Mesendoderm (in vitro differentiated cells): ENCODE results near the gene PI4KB.
A peak's percentile ranks its signal among the peaks of the same experiment; 100 is the strongest.

Experiments used
- DNase-seq: peaks from one replicate; pipeline ENCODE4 v3.0.0; 2013
- H2AK5ac ChIP-seq: 2 replicates; pipeline ENCODE4 v1.6.1; 2013; ENCODE audit warnings: low read length, inconsistent platforms
- H2BK120ac ChIP-seq: 2 replicates; pipeline ENCODE4 v1.6.1; 2013; ENCODE audit warnings: low read depth, mild to moderate bottlenecking, low read length, moderate library complexity, mixed read lengths
- H2BK15ac ChIP-seq: replicated peaks from 2 replicates; pipeline ENCODE4 v1.6.1; 2013; ENCODE audit warnings: low read depth, mild to moderate bottlenecking, moderate library complexity
- H2BK5ac ChIP-seq: 2 replicates; pipeline ENCODE4 v1.6.1; 2013; ENCODE audit warnings: low read length, inconsistent platforms
- H3K18ac ChIP-seq: 2 replicates; pipeline ENCODE4 v1.6.1; 2013; ENCODE audit warnings: mild to moderate bottlenecking, low read length, mixed read lengths
- H3K23ac ChIP-seq: one replicate; pipeline ENCODE4 v1.6.1; 2013; ENCODE audit warnings: low read length
- H3K27ac ChIP-seq: 2 replicates; pipeline ENCODE4 v1.5.1; 2013; ENCODE audit warnings: low read depth, mild to moderate bottlenecking, inconsistent platforms, low read length, moderate library complexity
- H3K27me3 ChIP-seq: 2 replicates; pipeline ENCODE4 v1.6.1; 2013; ENCODE audit warnings: low read length, control low read depth, mild to moderate bottlenecking, inconsistent platforms; ENCODE audit not compliant: insufficient read depth, poor library complexity
- H3K36me3 ChIP-seq: 2 replicates; pipeline ENCODE4 v1.6.1; 2013; ENCODE audit warnings: low read length, inconsistent platforms; ENCODE audit not compliant: control insufficient read depth, insufficient read depth
- H3K4ac ChIP-seq: one replicate; pipeline ENCODE4 v1.6.1; 2013; ENCODE audit warnings: low read depth, mild to moderate bottlenecking, low read length, moderate library complexity
- H3K4me1 ChIP-seq: 2 replicates; pipeline ENCODE4 v1.6.1; 2013; ENCODE audit warnings: low read depth, low read length, inconsistent platforms; ENCODE audit not compliant: control insufficient read depth
- H3K4me2 ChIP-seq: 2 replicates; pipeline ENCODE4 v1.6.1; 2013; ENCODE audit warnings: low read length
- H3K4me3 ChIP-seq: 2 replicates; pipeline ENCODE4 v1.5.1; 2013; ENCODE audit warnings: mild to moderate bottlenecking, low read length
- H3K56ac ChIP-seq: one replicate; pipeline ENCODE4 v1.6.1; 2013; ENCODE audit warnings: low read length
- H3K79me1 ChIP-seq: 2 replicates; pipeline ENCODE4 v1.6.1; 2013; ENCODE audit warnings: low read length, inconsistent platforms
- H3K79me2 ChIP-seq: 2 replicates; pipeline ENCODE4 v1.6.1; 2013; ENCODE audit warnings: mild to moderate bottlenecking, low read length; ENCODE audit not compliant: control insufficient read depth, insufficient read depth
- H3K9ac ChIP-seq: 2 replicates; pipeline ENCODE4 v1.6.1; 2013; ENCODE audit warnings: low read length, inconsistent platforms
- H4K5ac ChIP-seq: one replicate; pipeline ENCODE4 v1.6.1; 2013; ENCODE audit warnings: low read length
- H4K8ac ChIP-seq: one replicate; pipeline ENCODE4 v1.6.1; 2013; ENCODE audit warnings: low read depth, mild to moderate bottlenecking, control low read depth, low read length, moderate library complexity
- WGBS: extraction: QIAGEN DNeasy Blood & Tissue Kit; methylation state at CpG from one replicate; pipeline ENCODE4 v1.1.7; 2013; ENCODE audit warnings: low lambda C conversion rate, missing lambda C conversion rate; ENCODE audit not compliant: insufficient coverage; ENCODE audit errors: extremely low coverage; 5-methylcytosine and 5-hydroxymethylcytosine counted together

Gene PI4KB

GRCh38 chr1:151255381-151255780 lies 71.8 kb downstream of the PI4KB start:
- Histone ChIP-seq H3K4me3 (peak overlapping the region; percentile 89), H3K4me1 (no peaks in the 10 kb centered on the region), H3K79me2 (peaks cover 32% of the 10 kb centered on the region), H3K36me3 (no peaks in the 10 kb centered on the region), H3K9ac (peak overlapping the region; percentile 90), H3K23ac (no peak overlapping the region), H4K5ac (no peak overlapping the region), H3K56ac (peak overlapping the region; percentile 94), H3K79me1 (peaks cover 6% of the 10 kb centered on the region), H3K4me2 (peak overlapping the region; percentile 33), H3K27me3 (no peaks in the 10 kb centered on the region), H2BK15ac (no peak overlapping the region), H3K4ac (no peak overlapping the region), H2AK5ac (no peak overlapping the region), H3K27ac (no peak overlapping the region), H2BK120ac (no peak overlapping the region), H2BK5ac (no peak overlapping the region), H3K18ac (no peak overlapping the region), H4K8ac (no peak overlapping the region)
- DNase-seq = peak; percentile 17
- WGBS = no CpG with 5 or more reads among the region's 10 CpGs

GRCh38 chr1:151254217-151255213 lies 72.7 kb downstream of the PI4KB start, which contains the start of gene PSMD4:
PSMD4 (plus strand) TSS chr1:151254734; CDS start chr1:151254783, 49 bp downstream.
- H3K23ac ChIP-seq = no peak within 1 kb of the TSS
- peak within 1 kb of the TSS; percentile 54 for H3K4me2 ChIP-seq
- no peak within 1 kb of the TSS for H2BK120ac ChIP-seq
- H3K27me3 ChIP-seq = no peaks in the 10 kb centered on the region
- H3K4ac ChIP-seq = peak within 1 kb of the TSS; percentile 92
- no CpG with 5 or more reads among the region's 56 CpGs for WGBS
- H3K4me1 ChIP-seq = no peaks in the 10 kb centered on the region
- H2BK5ac ChIP-seq = no peak within 1 kb of the TSS
- H4K8ac ChIP-seq = peak within 1 kb of the TSS; percentile 100
- H3K9ac ChIP-seq = peak within 1 kb of the TSS; percentile 90
- H3K79me1 ChIP-seq = peaks cover 4% of the 10 kb centered on the region
- H3K27ac ChIP-seq = peak within 1 kb of the TSS; percentile 83
- no peak within 1 kb of the TSS for H2AK5ac ChIP-seq
- H3K36me3 ChIP-seq = peaks cover 2% of the 10 kb centered on the region
- peak within 1 kb of the TSS; percentile 86 for H3K18ac ChIP-seq
- H2BK15ac ChIP-seq = no peak within 1 kb of the TSS
- DNase-seq = peak; percentile 99
- H3K4me3 ChIP-seq = peak within 1 kb of the TSS; percentile 89
- peaks cover 30% of the 10 kb centered on the region for H3K79me2 ChIP-seq
- H3K56ac ChIP-seq = peak within 1 kb of the TSS; percentile 94
- no peak within 1 kb of the TSS for H4K5ac ChIP-seq

GRCh38 chr1:151251656-151252470 lies 75.4 kb downstream of the PI4KB start:
- Histone ChIP-seq H3K79me1 (no peaks in the 10 kb centered on the region), H3K23ac (no peak overlapping the region), H2AK5ac (no peak overlapping the region), H2BK120ac (no peak overlapping the region), H2BK15ac (no peak overlapping the region), H3K27me3 (no peaks in the 10 kb centered on the region), H3K9ac (no peak overlapping the region), H4K8ac (no peak overlapping the region), H3K4ac (no peak overlapping the region), H3K56ac (no peak overlapping the region), H3K4me1 (no peaks in the 10 kb centered on the region), H3K4me2 (no peak overlapping the region), H3K18ac (no peak overlapping the region), H4K5ac (no peak overlapping the region), H2BK5ac (no peak overlapping the region), H3K4me3 (no peak overlapping the region), H3K27ac (no peak overlapping the region), H3K79me2 (peaks cover 15% of the 10 kb centered on the region), H3K36me3 (peaks cover 7% of the 10 kb centered on the region)
- no CpG with 5 or more reads among the region's 16 CpGs for WGBS
- DNase-seq = peak; percentile 78

- no peaks in the 10 kb centered on the region for H3K27me3 ChIP-seq
- no peak overlapping the region for H3K4ac ChIP-seq
- no peaks in the 10 kb centered on the region for H3K79me1 ChIP-seq
- H3K4me3 ChIP-seq = no peak overlapping the region
- H4K5ac ChIP-seq = no peak overlapping the region
- H2BK15ac ChIP-seq = no peak overlapping the region
- H3K23ac ChIP-seq = no peak overlapping the region
- no peak overlapping the region for H3K27ac ChIP-seq
- no peak overlapping the region for H2BK5ac ChIP-seq
- no peak overlapping the region for H2AK5ac ChIP-seq
- H2BK120ac ChIP-seq = no peak overlapping the region
- WGBS = no CpG with 5 or more reads among the region's 2 CpGs
- H3K56ac ChIP-seq = no peak overlapping the region
- H3K36me3 ChIP-seq = peaks cover 14% of the 10 kb centered on the region
- no peaks in the 10 kb centered on the region for H3K4me1 ChIP-seq
- no peak for DNase-seq
- no peak overlapping the region for H3K18ac ChIP-seq
- H3K79me2 ChIP-seq = no peaks in the 10 kb centered on the region
- no peak overlapping the region for H3K4me2 ChIP-seq
- no peak overlapping the region for H3K9ac ChIP-seq
- H4K8ac ChIP-seq = no peak overlapping the region
Observed at GRCh38 chr1:151246786-151247185, 80.4 kb downstream of the PI4KB start.

- Histone ChIP-seq H2BK120ac (no peak overlapping the region), H3K79me1 (no peaks in the 10 kb centered on the region), H3K4me2 (no peak overlapping the region), H3K27ac (no peak overlapping the region), H3K18ac (no peak overlapping the region), H3K56ac (no peak overlapping the region), H3K4ac (no peak overlapping the region), H3K79me2 (no peaks in the 10 kb centered on the region), H4K8ac (no peak overlapping the region), H3K23ac (no peak overlapping the region), H3K27me3 (no peaks in the 10 kb centered on the region), H2BK15ac (no peak overlapping the region), H3K9ac (no peak overlapping the region), H2AK5ac (no peak overlapping the region), H4K5ac (no peak overlapping the region), H2BK5ac (no peak overlapping the region), H3K4me3 (no peak overlapping the region), H3K4me1 (no peaks in the 10 kb centered on the region), H3K36me3 (peaks cover 14% of the 10 kb centered on the region)
- no peak for DNase-seq
- WGBS = no CpG with 5 or more reads among the region's 5 CpGs
Observed at GRCh38 chr1:151243683-151244216, 83.5 kb downstream of the PI4KB start.
